Activated B cell treated with CpG ODN at 0.5 μM for 24 hours (primary cell): Measurements from ENCODE around the gene CCDC40. TPM values are rescaled to one million over a fixed set of nuclear protein-coding genes. Genes with fewer than 3 reads are reported as not detected.

Experiments used
- ATAC-seq: fragments of 200-7000 bp; cut with Tn5 transposase; one replicate; pipeline ENCODE4 v1.10.0; 2021; ENCODE audit warnings: low read depth, mild to moderate bottlenecking, moderate library complexity
- CTCF ChIA-PET: fragments of 350-600 bp; sonication (Branson Sonifier 250); formaldehyde crosslinking; loops from one replicate; lab custom pipeline; 2021; ENCODE audit warnings: antibody characterized with exemption; lab: Charles Lee
- POLR2A ChIA-PET: fragments of 350-600 bp; sonication (Branson Sonifier 250); formaldehyde crosslinking; loops from one replicate; lab custom pipeline; 2021; ENCODE audit warnings: antibody characterized with exemption; lab: Charles Lee
- DNase-seq: peaks from one replicate; pipeline ENCODE4 v3.0.0; 2022
- H3K27ac Mint-ChIP-seq: one replicate; pipeline ENCODE4 v1.8.0; 2020; ENCODE audit warnings: mixed read lengths
- H3K27me3 Mint-ChIP-seq: one replicate; pipeline ENCODE4 v1.8.0; 2021; ENCODE audit warnings: mixed read lengths
- H3K36me3 Mint-ChIP-seq: one replicate; pipeline ENCODE4 v1.8.0; 2021; ENCODE audit warnings: low read depth, mixed read lengths
- H3K4me1 Mint-ChIP-seq: one replicate; pipeline ENCODE4 v1.8.0; 2021; ENCODE audit warnings: mixed read lengths
- H3K4me3 Mint-ChIP-seq: one replicate; pipeline ENCODE4 v1.8.0; 2020; ENCODE audit warnings: mild to moderate bottlenecking, mixed read lengths
- H3K9me3 Mint-ChIP-seq: one replicate; pipeline ENCODE4 v1.8.0; 2020; ENCODE audit warnings: mixed read lengths
- CTCF ChIP-seq: fragments of 200-600 bp; IDR thresholded peaks from one replicate; pipeline ENCODE4 v1.8.0; 2022; ENCODE audit warnings: antibody characterized with exemption, mild to moderate bottlenecking
- intact Hi-C: fragments of 100-400 bp; cut with micrococcal nuclease; formaldehyde crosslinking; loops from one replicate; pipeline ENCODE4 v1.15.1; 2024
- total RNA-seq: library from RNA; stranded (reverse); gene quantifications from 2 replicates; pipeline ENCODE4 v1.2.3, GENCODE V29; 2022

The CCDC40 gene
- total RNA-seq, 1 donor from 2014 or later, result 0.55 TPM

- Mint-ChIP-seq H3K9me3 (no peaks in the 10 kb centered on the region), H3K36me3 (no peaks in the 10 kb centered on the region), H3K27ac (no peak overlapping the region), H3K4me1 (peaks cover 23% of the 10 kb centered on the region), H3K27me3 (peaks cover 5% of the 10 kb centered on the region), H3K4me3 (no peak overlapping the region)
- ATAC-seq (no peak), DNase-seq (no peak)
- POLR2A ChIA-PET, result interaction anchor here (0.7 kb wide), 1 partner anchor 702 kb away, joined by 6 read pairs; no protein-coding TSS in a partner anchor
- TF ChIP-seq CTCF, result no peak
- CTCF ChIA-PET, result no interaction called here
- intact Hi-C loops, result no loop called here
Observed at GRCh38 chr17:80097844-80098691, 61.6 kb downstream of the CCDC40 start.

GRCh38 chr17:80099291-80100034 is 63.0 kb downstream of the CCDC40 start:
- Mint-ChIP-seq H3K4me3 (no peak overlapping the region), H3K9me3 (no peaks in the 10 kb centered on the region), H3K36me3 (no peaks in the 10 kb centered on the region), H3K27me3 (peaks cover 5% of the 10 kb centered on the region), H3K4me1 (peaks cover 23% of the 10 kb centered on the region), H3K27ac (no peak overlapping the region)
- no peak for DNase-seq
- POLR2A ChIA-PET, result no interaction called here
- intact Hi-C loops, result loop anchor here (2.0 to 5.0 kb wide), 3 partner anchors 92 to 935 kb away; partner anchors contain the start of genes BAIAP2 and RNF213
- no peak for TF ChIP-seq CTCF
- CTCF ChIA-PET, result no interaction called here
- no peak for ATAC-seq

- H3K4me3 Mint-ChIP-seq, result no peak overlapping the region
- ChIA-PET POLR2A (no interaction called here), CTCF (no interaction called here)
- no peak overlapping the region for H3K27ac Mint-ChIP-seq
- no peak for DNase-seq
- intact Hi-C loops, result loop anchor here (2.0 to 5.0 kb wide), 3 partner anchors 93 to 935 kb away; partner anchors contain the start of genes BAIAP2 and RNF213
- no peaks in the 10 kb centered on the region for H3K9me3 Mint-ChIP-seq
- TF ChIP-seq CTCF, result no peak
- H3K27me3 Mint-ChIP-seq, result peaks cover 3% of the 10 kb centered on the region
- no peaks in the 10 kb centered on the region for H3K36me3 Mint-ChIP-seq
- ATAC-seq, result no peak
- H3K4me1 Mint-ChIP-seq, result peaks cover 23% of the 10 kb centered on the region
Observed at GRCh38 chr17:80100035-80100323, 63.5 kb downstream of the CCDC40 start.

GRCh38 chr17:80101011-80101945 is 64.8 kb downstream of the CCDC40 start, which contains the start of gene GAA:
TSS of gene GAA (plus strand) at chr17:80101581. CDS start at chr17:80104587, 3,006 bp downstream.
- Mint-ChIP-seq H3K9me3 (no peaks in the 10 kb centered on the region), H3K36me3 (peaks cover 5% of the 10 kb centered on the region), H3K4me3 (peak within 1 kb of the TSS; percentile 86), H3K4me1 (peaks cover 23% of the 10 kb centered on the region), H3K27me3 (peaks cover 3% of the 10 kb centered on the region), H3K27ac (peak within 1 kb of the TSS; percentile 83)
- DNase-seq (peak; percentile 96), ATAC-seq (peak; percentile 90)
- intact Hi-C loops, result loop anchor here (1.0 to 5.0 kb wide), 5 partner anchors 46 to 934 kb away; partner anchors contain the start of genes BAIAP2, CCDC40, EIF4A3 and RNF213
- peak; percentile 63 for TF ChIP-seq CTCF
- POLR2A ChIA-PET, result interaction anchor here (0.5 to 1.5 kb wide), 13 partner anchors 11 to 889 kb away, joined by 3 to 11 read pairs (median 3); partner anchors contain the start of gene CBX8
- CTCF ChIA-PET, result interaction anchor here (0.6 to 1.5 kb wide), 17 partner anchors 9 to 1449 kb away, joined by 3 to 9 read pairs (median 3); no protein-coding TSS in a partner anchor
